ENCODE data around the gene RAD52. TPM values are rescaled to one million over a fixed set of nuclear protein-coding genes. Genes with fewer than 3 reads are reported as not detected.

Gene RAD52
- total RNA-seq, 1 experiment from 2014 or later, result 15.3 TPM

GRCh38 chr12:976644-977043, 27.1 kb upstream of the RAD52 start:
- no peak overlapping the region for H4K91ac ChIP-seq (ENCODE audit: insufficient read length, low read depth, low read length)
- H3K23ac ChIP-seq (ENCODE audit: insufficient read length, low read depth, low read length), result no peak overlapping the region
- H3K14ac ChIP-seq (ENCODE audit: insufficient read depth, low read length), result no peak overlapping the region
- no peak overlapping the region for H3K18ac ChIP-seq (ENCODE audit: insufficient read length, low read depth, low read length)
- H3K9me3 ChIP-seq (ENCODE audit: control insufficient read depth, low read depth, low read length), result no peaks in the 10 kb centered on the region
- H2BK5ac ChIP-seq (ENCODE audit: insufficient read length, low read length), result no peak overlapping the region
- H4K8ac ChIP-seq (replicated peaks; ENCODE audit: insufficient read length, low read depth, low read length), result no peak overlapping the region
- H3K27me3 Mint-ChIP-seq (ENCODE audit: low read depth), result no peaks in the 10 kb centered on the region; the same call in 1 of the 2 replicates
- H3K9ac ChIP-seq (ENCODE audit: extremely low read depth, insufficient read length, low read length), result no peak overlapping the region
- no peak overlapping the region for H3K4me3 Mint-ChIP-seq
- no peaks in the 10 kb centered on the region; a peak in 1 of 7 replicates for H3K36me3 Mint-ChIP-seq (ENCODE audit: insufficient read depth in 1 of 3, low read depth in 3 of 3)
- no peak overlapping the region for H2AFZ ChIP-seq (ENCODE audit: low read length)
- no peaks in the 10 kb centered on the region for H3K23me2 ChIP-seq (ENCODE audit: insufficient read length, low read depth, low read length, poor library complexity, severe bottlenecking)
- no peak overlapping the region for H3K4me2 ChIP-seq (ENCODE audit: insufficient read depth, insufficient read length, low read length)
- H3K4me1 ChIP-seq (ENCODE audit: insufficient read depth, low read length), result no peaks in the 10 kb centered on the region
- no peak overlapping the region for H3K27ac Mint-ChIP-seq
- H3K56ac ChIP-seq (ENCODE audit: insufficient read length, low read depth, low read length), result no peak overlapping the region
- H3K79me1 ChIP-seq (ENCODE audit: insufficient read depth, low read depth, low read length, poor library complexity, severe bottlenecking), result no peaks in the 10 kb centered on the region
- no peak overlapping the region for H3T11ph ChIP-seq (ENCODE audit: low read length)
- no peaks in the 10 kb centered on the region for H3K27me3 ChIP-seq (ENCODE audit: insufficient read depth, low read length)
- H3K79me2 ChIP-seq (ENCODE audit: insufficient read depth, low read length), result no peaks in the 10 kb centered on the region
- H3K27ac ChIP-seq (ENCODE audit: insufficient read length, low read depth, low read length), result no peak overlapping the region
- H2BK15ac ChIP-seq (ENCODE audit: low read depth, low read length), result no peak overlapping the region
- TF ChIP-seq CTCF (conservative IDR thresholded peaks at IDR 0.05), result no peak
- no peaks in the 10 kb centered on the region for H4K20me1 ChIP-seq (ENCODE audit: control insufficient read depth, insufficient read depth, insufficient read length)
- H2AK5ac ChIP-seq (ENCODE audit: insufficient read length, low read length), result no peak overlapping the region
- H3K4me1 Mint-ChIP-seq, result peaks cover 4 to 5% of the 10 kb centered on the region in 2 experiments; a peak in 2 of 4 replicates
- no peak overlapping the region for H2BK120ac ChIP-seq (ENCODE audit: low read depth, low read length, poor library complexity, severe bottlenecking)
- DNase-seq, result no peak
- H2BK20ac ChIP-seq (ENCODE audit: low read depth, low read length, poor library complexity, severe bottlenecking), result no peak overlapping the region
- no peak overlapping the region for H4K5ac ChIP-seq (ENCODE audit: insufficient read length, low read depth, low read length)
- H3K4ac ChIP-seq (ENCODE audit: low read depth, low read length), result no peak overlapping the region
- H2BK12ac ChIP-seq (ENCODE audit: insufficient read length, low read depth, low read length), result no peak overlapping the region
- peaks cover 0 to 3% of the 10 kb centered on the region in 2 experiments; a peak in 2 of 5 replicates for H3K9me3 Mint-ChIP-seq
- no CpG with 5 or more reads among the region's 6 CpGs for WGBS (ENCODE audit: extremely low coverage, insufficient read length, low lambda C conversion rate)
